GM19023 (cell line): Measurements from ENCODE around the gene CALR.
"Not testable (repeated sequence)": the region's sequence is repeated elsewhere in the genome, so short reads cannot be mapped to it uniquely, and the experiment has no call there.

Source experiments
- ATAC-seq: cut with Tn5 transposase; IDR thresholded peaks from one replicate; pipeline ENCODE4 v1.9.1; 2021; ENCODE audit warnings: mild to moderate bottlenecking, moderate library complexity; ENCODE audit not compliant: unreplicated experiment

The CALR gene

DNA sequence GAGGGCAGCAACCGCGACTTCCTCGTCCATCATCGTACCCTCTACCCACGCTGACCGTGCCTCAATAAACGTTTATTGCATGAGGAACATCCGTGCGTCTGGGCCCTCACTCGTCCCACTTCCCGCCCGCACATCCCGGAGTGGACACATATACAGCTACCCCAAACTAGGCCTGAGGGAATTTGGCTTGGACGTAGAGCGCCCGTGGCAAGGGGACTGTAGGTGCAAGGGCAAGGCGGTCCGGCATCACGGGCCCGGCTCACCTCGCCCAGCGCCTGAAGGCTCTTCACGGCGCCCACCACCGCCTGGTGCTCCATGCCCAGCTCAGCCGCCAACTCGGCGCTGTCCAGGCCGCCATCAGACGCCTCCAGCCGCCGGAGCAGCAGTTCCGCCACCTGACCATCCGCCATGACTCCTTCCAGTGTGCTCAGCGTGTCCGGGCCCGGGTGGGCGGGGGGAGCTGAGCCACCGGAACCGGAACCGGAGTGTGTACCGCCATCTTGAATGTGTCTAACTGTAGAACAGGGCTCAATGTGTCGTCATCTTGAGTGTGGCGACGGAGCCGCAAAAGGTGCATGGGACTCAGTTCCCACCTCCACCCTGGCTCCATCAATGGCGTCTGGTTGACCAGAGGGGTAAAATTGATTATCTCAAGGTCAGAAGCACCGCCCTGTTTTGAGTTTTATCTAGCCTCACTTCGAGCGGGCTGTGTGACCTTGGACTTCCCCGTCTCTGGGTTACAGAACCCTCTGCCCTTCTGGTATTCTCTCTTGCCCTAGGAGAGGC, 4.9 kb upstream of the CALR start, which contains the start of gene FARSA:
Gene FARSA, minus strand, starts transcription at position 425 of the 786 bp plus-strand sequence. Its CDS starts 15 bp downstream, at position 410.
- ATAC-seq: peak; percentile 44

DNA sequence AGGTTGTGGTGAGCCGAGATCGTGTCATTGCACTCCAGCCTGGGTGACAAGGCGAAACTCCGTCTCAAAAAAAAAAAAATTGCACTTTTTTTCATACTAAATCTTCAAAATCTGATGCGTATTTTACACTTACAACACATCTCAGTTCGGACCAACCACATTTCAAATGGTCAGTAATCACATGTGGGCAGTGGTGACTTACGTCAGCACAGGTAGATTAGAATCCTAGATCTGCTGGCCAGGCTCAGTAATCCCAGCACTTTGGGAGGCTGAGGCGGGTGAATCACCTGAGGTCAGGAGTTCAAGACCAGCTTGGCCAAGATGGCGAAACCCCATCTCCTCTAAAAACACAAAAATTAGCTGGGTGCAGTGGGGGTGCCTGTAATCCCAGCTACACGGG, 3.3 kb upstream of the CALR start:
- ATAC-seq: no peak

DNA sequence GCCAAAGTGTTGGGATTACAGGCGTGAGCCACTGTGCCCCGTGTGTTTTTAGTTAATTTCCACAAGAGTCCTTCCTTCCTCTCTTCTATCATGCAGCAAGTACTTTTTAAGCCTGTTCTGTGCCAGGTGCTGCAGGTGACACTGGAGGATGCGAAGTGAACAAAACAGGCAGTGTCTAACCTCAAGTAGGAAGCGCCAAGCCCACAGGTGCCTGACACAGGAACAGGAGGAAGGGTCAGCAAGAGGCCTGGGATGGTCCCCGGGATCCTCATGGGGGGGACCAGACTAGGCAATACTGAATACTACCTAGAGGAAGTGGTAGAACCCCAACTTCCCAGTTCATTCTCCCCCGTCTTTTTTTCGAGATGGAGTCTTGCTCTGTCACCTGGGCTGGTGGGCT, 1.8 kb upstream of the CALR start:
- no peak for ATAC-seq

DNA sequence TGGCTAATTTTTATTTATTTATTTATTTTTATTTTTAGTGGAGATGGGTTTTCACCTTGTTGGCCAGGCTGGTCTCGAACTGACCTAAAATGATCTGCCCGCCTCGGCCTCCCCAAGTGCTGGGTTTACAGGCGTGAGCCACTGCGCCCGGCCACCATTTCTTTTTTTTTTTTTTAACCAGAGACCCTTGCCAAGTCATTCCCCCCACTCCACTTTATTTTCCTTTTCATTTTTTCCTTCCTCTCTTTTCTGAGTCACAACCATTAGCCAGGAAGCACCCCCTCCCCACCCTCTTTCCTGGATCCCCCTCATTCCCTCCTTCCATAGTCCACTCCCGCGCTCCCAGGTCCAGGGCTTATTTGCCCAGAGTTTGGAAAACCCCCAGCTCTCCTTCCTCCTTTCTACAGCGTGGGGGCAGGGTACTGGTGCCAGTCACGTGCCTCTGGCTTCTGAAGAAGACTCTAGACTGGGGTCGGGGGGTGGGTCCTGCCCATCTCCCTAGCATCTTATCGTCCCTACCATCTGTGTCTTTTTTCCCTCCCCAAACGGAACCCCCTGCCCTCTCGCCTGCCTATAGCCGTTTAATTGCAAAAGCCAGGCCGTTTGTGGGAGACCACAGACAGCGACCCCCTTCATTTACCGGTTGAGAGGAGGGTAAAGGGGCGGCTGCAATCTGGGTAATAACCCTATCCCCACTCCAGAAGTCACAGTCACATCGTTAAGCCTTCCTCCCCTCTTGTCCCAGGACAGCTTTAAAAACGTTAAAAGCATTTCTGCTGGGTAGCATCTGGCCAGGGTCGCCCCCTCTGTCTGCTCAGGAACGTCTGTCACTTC, 1.1 kb upstream of the CALR start:
- ATAC-seq: no peak

DNA sequence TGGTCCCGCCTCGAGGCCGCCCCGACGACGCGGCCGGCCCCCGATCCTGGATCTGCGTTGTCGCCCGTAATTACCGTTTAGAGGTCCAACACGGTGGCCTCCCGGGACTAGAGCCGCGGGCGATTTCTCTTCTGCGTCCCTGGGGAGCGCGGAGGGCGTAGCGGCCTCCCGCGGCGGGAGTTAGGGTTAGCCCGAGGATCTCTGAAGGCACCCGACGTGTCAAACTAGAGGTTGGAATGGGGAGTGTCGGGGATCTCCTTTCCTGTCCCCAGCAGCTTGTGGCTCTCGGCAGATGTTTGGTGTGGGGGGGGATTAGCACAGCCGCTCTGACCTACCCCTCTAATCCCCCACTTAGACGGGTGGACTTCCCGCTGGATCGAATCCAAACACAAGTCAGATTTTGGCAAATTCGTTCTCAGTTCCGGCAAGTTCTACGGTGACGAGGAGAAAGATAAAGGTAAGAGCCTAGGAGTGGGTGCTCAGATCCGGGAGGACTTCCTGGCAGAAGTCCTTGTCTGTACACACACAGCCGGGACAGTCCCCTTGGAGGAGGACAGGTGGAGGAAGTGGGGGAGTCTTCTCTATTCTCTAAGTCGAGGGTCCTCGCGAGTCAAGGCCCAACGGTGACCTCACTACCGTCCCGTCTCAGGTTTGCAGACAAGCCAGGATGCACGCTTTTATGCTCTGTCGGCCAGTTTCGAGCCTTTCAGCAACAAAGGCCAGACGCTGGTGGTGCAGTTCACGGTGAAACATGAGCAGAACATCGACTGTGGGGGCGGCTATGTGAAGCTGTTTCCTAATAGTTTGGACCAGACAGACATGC, 581 bp downstream of the CALR start:
- ATAC-seq: no peak

DNA sequence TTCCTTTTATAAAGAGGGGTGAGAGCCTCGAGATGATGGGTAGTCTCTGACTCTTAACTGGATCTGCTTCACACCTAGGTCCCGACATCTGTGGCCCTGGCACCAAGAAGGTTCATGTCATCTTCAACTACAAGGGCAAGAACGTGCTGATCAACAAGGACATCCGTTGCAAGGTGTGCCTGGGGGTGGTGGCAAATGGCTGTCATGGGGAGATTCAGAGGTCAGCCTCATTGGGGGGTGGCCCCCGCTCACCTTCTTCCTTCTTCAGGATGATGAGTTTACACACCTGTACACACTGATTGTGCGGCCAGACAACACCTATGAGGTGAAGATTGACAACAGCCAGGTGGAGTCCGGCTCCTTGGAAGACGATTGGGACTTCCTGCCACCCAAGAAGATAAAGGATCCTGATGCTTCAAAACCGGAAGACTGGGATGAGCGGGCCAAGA, 1.6 kb downstream of the CALR start:
- no peak for ATAC-seq

DNA sequence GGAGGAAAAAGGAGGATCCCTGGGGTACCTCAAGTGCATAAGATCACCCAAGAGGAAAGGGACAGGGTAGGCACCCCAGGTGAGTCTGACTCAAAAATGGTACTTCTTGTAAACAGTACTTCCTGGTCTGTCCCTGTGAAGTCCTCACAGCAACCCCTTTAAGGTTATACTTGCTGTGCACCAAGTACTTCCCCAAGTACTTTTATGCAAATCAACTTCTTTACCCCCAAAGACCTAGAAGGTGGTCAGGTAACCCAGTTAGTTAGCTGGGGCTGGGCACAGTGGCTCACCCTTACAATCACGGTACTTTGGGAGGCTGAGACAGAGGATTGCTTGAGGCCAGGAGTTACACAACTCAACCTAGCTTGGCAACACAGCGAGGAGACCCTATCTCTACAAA, 2.5 kb downstream of the CALR start:
- ATAC-seq: no peak

DNA sequence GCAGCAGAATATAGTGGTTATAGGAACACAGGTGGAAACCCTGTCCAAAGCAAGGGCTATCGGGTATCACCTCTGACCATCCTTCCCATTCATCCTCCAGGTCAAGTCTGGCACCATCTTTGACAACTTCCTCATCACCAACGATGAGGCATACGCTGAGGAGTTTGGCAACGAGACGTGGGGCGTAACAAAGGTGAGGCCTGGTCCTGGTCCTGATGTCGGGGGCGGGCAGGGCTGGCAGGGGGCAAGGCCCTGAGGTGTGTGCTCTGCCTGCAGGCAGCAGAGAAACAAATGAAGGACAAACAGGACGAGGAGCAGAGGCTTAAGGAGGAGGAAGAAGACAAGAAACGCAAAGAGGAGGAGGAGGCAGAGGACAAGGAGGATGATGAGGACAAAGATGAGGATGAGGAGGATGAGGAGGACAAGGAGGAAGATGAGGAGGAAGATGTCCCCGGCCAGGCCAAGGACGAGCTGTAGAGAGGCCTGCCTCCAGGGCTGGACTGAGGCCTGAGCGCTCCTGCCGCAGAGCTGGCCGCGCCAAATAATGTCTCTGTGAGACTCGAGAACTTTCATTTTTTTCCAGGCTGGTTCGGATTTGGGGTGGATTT, 5.1 kb downstream of the CALR start:
- ATAC-seq: no peak

DNA sequence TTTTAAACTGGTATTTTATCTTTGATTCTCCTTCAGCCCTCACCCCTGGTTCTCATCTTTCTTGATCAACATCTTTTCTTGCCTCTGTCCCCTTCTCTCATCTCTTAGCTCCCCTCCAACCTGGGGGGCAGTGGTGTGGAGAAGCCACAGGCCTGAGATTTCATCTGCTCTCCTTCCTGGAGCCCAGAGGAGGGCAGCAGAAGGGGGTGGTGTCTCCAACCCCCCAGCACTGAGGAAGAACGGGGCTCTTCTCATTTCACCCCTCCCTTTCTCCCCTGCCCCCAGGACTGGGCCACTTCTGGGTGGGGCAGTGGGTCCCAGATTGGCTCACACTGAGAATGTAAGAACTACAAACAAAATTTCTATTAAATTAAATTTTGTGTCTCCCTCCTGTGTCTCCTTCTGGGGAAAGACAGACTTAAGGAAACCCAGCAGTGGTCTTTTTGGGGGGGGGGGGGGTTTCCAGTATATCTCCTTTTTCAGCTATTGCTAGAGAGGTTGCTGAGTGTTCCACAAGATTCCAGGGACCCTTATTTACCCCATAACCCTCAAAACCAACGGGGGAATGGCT, 5.8 kb downstream of the CALR start:
- no peak for ATAC-seq

DNA sequence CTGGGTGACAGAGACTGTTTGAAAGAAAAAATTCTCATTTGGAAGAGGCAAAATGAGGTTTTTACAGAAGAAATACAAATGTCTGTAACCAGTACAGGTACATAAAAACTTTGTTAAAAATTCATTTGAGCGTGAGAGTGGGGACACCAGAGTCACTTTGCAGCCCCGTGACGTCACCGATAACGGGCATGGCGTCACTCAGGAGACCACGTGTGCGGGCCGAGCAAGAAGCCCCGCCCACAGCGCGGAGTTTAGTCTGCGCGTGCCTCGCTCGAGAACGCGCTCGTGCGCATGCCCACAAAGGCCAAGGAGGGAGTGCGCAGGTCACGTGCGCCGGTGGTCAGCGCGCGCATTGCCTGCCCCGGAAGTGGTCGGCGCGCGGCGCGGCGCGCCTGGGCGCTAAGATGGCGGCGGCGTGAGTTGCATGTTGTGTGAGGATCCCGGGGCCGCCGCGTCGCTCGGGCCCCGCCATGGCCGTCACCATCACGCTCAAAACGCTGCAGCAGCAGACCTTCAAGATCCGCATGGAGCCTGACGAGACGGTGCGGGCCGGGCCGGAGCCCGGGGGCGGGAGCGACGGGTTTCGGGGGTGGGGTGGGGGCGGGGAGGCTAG, 7.2 kb downstream of the CALR start, which contains the start of gene RAD23A:
Gene RAD23A, plus strand, starts transcription at position 384 of the 613 bp plus-strand sequence. Its CDS starts 87 bp downstream, at position 471.
- ATAC-seq: peak; percentile 76

DNA sequence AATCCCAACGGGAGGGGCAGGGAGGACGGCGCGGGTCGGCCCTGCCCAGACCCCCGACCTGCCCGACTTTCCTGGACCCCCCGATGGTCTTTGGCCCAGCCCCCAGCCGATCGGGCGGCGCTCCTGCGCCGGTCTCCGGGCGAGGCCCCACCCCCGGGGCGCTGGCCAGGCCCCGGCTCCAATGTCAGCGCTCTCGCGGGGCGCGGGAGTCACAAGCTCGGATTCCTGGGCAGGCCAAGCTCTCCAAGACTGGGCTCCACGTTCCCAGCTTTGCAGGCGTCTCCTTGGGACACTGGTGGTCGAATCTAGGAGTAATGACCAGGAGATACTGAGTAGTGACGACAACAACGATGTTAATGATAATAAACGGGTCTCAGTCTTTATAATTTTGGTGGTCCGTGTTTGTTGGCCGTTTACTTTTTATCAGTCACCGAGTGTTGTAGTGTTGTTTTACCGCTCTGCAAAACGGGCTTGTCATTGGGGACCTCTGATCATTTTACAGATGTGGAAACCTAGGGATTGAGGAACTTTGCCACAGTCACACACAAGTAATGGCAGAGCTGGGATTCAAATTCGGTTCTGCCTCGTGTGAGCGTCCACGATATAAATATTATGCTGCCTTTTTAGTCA, 7.8 kb downstream of the CALR start:
- peak; percentile 34 for ATAC-seq

DNA sequence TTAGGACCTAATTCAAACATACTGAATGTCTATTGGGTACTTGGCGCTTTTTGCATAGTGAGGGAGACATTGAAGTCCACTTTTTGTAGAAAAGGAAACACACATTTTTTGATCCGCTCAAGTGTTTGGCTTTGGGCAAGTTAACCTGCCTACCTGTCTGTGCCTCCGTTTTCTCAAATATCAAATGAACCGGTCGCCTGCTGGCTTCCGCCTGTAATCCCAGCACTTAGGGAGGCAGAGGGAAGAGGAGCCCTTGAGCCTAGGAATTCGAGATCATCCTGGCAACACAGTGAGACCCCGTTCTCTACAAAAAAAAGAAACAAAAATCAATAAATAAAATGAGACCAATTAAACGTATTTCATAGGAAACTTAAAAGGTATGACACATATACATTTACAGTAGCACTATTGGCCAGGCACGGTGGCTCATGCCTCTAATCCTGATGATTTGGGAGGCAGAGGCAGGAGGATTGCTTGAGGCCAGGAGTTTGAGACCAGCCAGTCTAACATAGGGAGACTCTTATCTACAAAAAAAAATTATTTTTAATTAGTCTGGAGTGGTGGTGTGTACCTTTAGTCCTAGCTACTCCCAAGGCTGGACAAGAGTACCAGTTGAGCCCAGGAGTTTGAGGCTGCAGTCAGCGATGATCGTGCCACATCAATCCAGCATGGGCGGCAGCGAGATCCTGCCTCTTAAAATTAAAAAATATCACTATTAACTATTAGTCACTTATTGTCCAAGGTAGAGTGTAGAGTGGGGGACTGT, 8.5 kb downstream of the CALR start:
- ATAC-seq: no peak

DNA sequence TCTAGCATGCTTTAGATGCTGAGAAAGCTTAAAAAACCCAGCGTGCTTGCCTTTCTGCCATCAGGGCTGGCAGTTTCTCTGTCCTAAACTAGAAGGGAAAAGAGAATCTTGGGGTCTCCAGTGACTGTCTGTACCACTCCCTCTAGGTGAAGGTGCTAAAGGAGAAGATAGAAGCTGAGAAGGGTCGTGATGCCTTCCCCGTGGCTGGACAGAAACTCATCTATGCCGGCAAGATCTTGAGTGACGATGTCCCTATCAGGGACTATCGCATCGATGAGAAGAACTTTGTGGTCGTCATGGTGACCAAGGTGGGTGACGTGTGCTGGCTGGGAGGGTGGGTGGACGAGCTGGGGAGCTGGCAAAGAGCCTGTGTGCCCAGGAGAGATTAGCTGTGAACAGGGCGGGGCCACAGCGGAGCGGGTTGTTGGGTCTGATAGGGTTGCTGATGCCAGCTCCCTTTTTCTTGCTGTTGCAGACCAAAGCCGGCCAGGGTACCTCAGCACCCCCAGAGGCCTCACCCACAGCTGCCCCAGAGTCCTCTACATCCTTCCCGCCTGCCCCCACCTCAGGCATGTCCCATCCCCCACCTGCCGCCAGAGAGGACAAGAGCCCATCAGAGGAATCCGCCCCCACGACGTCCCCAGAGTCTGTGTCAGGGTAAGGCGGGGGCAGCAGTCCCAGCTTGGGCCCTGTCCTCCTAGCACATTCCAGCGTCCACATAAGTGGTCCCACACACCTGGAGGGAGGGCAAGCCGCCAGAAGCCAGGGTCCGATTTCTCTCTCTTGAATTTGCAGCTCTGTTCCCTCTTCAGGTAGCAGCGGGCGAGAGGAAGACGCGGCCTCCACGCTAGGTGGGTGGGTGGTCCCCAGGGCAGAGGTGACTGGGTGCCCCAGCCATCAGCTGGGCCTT, 9.5 kb downstream of the CALR start:
- no peak for ATAC-seq

DNA sequence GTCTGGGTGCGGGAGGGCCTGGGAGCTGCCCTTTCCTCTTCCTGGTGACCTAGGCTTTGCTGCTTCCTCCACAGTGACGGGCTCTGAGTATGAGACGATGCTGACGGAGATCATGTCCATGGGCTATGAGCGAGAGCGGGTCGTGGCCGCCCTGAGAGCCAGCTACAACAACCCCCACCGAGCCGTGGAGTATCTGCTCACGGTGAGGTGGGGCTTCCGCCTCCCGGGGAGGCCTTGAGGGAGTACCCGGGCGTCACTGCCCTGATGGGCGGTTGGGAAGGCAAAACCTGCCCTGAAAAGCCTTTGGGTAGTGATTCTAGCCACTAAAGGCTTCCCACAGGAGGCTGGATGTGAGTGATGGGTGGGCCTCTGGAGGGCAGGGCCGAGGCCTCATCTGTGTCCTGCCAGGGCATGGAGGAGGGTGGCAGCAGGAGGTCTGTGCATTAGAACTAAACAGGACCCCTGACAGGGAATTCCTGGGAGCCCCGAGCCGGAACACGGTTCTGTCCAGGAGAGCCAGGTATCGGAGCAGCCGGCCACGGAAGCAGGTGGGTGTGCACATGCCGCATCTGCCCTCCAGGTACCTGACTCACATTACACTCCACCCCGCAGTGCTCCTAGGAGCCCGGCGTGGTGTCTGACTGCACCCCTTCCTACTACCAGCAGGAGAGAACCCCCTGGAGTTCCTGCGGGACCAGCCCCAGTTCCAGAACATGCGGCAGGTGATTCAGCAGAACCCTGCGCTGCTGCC, 10.4 kb downstream of the CALR start:
- ATAC-seq: no peak

DNA sequence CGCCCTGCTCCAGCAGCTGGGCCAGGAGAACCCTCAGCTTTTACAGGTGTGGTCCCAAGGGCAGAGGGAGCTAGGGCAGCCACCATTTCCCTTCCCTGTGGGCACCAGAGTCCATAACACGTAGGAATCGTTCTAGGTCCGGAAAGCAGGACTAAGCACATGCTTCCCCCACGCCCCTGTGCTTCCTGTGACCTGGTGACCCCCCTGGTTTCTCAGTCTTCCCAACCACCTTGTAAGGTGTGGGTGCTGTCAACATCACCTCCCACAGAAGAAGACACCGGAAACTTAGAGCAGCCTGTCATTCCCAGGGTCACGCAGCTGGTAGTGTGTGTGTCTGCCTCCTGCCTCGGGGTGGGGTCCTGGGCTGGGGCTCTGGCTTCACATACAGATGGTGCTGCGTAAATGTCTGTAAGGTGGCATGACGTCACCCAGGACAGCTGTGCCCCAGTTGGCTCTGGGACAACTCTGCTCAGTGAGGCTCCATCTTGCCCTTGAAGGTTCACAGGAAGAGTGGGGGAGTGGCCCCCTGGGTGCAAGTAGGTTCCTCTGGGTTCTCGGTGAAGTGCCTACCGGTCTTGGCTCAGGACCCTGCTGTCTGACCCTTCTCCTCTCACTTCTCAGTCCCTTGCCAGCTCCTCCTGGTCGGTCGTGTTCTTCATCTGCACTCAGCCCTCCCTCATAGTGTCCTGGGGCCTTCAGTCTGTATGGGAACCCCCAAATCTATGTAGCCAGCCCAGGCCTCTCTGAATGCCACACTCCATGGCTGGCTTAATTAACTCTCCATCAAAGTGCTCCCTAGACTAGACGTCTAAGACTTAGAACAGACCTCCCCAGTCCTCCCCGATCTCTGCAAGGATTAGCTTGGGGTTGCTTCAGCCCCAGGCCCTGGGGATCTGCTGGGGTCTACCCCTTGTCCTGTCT, 11.2 kb downstream of the CALR start:
- ATAC-seq: no peak

DNA sequence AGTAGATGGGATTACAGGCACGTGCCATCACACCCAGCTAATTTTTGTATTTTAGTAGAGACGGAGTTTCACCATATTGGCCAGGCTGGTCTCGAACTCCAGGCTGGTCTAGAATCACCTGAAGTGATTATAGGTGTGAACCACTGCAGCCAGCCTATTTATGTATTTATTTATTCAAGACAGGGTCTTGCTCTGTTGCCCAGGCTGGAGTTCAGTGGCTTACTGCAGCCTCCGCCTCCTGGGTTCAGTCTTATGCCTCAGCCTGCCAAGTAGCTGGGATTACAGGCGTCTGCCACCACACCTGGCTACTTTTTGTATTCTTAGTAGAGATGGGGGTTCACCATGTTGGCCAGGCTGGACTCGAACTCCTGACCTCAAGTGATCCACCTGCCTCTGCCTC, 13.6 kb downstream of the CALR start:
- not testable (repeated sequence) for ATAC-seq
